ENCODE results near the gene ATXN7L3. TPM values are rescaled to one million over a fixed set of nuclear protein-coding genes. Genes with fewer than 3 reads are reported as not detected.

ATXN7L3 gene
- total and polyA plus RNA-seq, 10 of the 15 experiments (the other 5 are each of a cell fraction or from before 2014, with no cell fraction given), result 0.71 to 78.7 (median 32.7) TPM

DNA sequence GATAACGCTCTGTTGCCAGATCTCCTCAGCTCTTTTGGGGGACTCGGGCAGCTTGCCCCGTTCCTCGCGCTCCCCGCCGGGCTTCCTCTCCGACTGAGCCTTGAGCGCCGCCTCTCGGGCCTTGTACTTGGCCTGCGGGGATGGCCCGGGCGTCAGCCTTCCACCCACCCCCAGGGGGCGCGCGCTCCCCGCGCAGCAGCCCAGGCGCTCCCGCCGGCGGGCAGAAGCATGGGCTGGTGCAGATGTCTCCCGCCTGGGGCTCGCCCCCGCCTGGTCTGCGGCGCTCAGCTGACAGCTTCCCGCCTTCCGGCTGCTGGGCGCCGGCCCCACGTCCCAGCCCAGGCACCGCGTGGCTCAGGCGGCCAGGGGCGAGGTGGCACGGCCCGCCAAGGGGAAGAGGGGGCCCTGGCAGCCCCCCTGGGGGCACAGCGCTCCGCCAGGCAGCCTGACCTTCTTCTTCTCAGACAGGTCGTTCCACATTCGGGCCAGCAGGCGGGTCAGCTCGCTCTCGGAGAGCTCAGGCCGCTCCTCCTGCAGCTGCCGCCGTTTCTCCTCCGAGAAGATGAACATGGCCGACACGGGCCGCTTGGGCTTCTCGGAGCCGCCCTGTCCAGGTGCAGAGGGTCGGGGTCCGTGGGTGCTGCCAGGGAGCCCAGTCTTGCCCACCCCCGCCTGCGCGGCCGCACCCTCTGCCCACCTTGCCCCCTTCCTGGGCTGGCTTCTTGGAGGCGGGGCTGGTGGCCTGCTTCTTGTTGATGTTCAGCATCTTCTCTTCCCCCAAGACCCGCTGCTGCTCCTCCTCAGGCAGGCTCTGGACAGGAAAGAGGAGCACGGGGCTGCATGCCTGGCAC, 10.9 kb upstream of the ATXN7L3 start (continued):
- TF ChIP-seq ZNF217 (IDR thresholded peaks at IDR 0.05) (no peak), HDAC6 (IDR thresholded peaks at IDR 0.05; ENCODE audit: unreplicated experiment) (no peak), CEBPB (IDR thresholded peaks at IDR 0.05; ENCODE audit: borderline replicate concordance in 1 of 2, low read depth in 2 of 2, low read length in 2 of 2) (no peak), RAD51 (IDR thresholded peaks at IDR 0.05) (no peak), ZNF24 (IDR thresholded peaks at IDR 0.05) (no peak), TCF3 (IDR thresholded peaks at IDR 0.05; ENCODE audit: borderline replicate concordance, insufficient read depth, low read depth, low read length) (peak; percentile 83), ATF7 (IDR thresholded peaks at IDR 0.05; ENCODE audit: low read depth) (no peak), EZH2 (IDR thresholded peaks at IDR 0.05; ENCODE audit: borderline replicate concordance, control insufficient read depth, low read depth, low read length) (no peak), ZSCAN29 (IDR thresholded peaks at IDR 0.05) (no peak), SMC3 (IDR thresholded peaks at IDR 0.05; ENCODE audit: borderline replicate concordance, low read length) (peak; percentile 96), STAT1 (conservative IDR thresholded peaks at IDR 0.05) (0 out of 2 replicates have a peak, but pooled peaks have one; percentile 24), SMAD5 (IDR thresholded peaks at IDR 0.05; ENCODE audit: low read depth) (no peak), STAT3 (IDR thresholded peaks at IDR 0.05; ENCODE audit: low read depth, low read length) (no peak)
- TF ChIP-seq, protein P1, sequence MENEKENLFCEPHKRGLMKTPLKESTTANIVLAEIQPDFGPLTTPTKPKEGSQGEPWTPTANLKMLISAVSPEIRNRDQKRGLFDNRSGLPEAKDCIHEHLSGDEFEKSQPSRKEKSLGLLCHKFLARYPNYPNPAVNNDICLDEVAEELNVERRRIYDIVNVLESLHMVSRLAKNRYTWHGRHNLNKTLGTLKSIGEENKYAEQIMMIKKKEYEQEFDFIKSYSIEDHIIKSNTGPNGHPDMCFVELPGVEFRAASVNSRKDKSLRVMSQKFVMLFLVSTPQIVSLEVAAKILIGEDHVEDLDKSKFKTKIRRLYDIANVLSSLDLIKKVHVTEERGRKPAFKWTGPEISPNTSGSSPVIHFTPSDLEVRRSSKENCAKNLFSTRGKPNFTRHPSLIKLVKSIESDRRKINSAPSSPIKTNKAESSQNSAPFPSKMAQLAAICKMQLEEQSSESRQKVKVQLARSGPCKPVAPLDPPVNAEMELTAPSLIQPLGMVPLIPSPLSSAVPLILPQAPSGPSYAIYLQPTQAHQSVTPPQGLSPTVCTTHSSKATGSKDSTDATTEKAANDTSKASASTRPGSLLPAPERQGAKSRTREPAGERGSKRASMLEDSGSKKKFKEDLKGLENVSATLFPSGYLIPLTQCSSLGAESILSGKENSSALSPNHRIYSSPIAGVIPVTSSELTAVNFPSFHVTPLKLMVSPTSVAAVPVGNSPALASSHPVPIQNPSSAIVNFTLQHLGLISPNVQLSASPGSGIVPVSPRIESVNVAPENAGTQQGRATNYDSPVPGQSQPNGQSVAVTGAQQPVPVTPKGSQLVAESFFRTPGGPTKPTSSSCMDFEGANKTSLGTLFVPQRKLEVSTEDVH (IDR thresholded peaks at IDR 0.05; ENCODE audit: low read depth, partially characterized antibody), result no peak
- TF ChIP-seq, protein P2, sequence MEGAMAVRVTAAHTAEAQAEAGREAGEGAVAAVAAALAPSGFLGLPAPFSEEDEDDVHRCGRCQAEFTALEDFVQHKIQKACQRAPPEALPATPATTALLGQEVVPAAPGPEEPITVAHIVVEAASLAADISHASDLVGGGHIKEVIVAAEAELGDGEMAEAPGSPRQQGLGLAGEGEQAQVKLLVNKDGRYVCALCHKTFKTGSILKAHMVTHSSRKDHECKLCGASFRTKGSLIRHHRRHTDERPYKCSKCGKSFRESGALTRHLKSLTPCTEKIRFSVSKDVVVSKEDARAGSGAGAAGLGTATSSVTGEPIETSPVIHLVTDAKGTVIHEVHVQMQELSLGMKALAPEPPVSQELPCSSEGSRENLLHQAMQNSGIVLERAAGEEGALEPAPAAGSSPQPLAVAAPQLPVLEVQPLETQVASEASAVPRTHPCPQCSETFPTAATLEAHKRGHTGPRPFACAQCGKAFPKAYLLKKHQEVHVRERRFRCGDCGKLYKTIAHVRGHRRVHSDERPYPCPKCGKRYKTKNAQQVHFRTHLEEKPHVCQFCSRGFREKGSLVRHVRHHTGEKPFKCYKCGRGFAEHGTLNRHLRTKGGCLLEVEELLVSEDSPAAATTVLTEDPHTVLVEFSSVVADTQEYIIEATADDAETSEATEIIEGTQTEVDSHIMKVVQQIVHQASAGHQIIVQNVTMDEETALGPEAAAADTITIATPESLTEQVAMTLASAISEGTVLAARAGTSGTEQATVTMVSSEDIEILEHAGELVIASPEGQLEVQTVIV (IDR thresholded peaks at IDR 0.05; ENCODE audit: borderline replicate concordance, partially characterized antibody), result no peak
- TF ChIP-seq, protein P3, sequence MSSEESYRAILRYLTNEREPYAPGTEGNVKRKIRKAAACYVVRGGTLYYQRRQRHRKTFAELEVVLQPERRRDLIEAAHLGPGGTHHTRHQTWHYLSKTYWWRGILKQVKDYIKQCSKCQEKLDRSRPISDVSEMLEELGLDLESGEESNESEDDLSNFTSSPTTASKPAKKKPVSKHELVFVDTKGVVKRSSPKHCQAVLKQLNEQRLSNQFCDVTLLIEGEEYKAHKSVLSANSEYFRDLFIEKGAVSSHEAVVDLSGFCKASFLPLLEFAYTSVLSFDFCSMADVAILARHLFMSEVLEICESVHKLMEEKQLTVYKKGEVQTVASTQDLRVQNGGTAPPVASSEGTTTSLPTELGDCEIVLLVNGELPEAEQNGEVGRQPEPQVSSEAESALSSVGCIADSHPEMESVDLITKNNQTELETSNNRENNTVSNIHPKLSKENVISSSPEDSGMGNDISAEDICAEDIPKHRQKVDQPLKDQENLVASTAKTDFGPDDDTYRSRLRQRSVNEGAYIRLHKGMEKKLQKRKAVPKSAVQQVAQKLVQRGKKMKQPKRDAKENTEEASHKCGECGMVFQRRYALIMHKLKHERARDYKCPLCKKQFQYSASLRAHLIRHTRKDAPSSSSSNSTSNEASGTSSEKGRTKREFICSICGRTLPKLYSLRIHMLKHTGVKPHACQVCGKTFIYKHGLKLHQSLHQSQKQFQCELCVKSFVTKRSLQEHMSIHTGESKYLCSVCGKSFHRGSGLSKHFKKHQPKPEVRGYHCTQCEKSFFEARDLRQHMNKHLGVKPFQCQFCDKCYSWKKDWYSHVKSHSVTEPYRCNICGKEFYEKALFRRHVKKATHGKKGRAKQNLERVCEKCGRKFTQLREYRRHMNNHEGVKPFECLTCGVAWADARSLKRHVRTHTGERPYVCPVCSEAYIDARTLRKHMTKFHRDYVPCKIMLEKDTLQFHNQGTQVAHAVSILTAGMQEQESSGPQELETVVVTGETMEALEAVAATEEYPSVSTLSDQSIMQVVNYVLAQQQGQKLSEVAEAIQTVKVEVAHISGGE (CRISPR knock-in tag; IDR thresholded peaks at IDR 0.05), result no peak
- TF ChIP-seq, protein P4, sequence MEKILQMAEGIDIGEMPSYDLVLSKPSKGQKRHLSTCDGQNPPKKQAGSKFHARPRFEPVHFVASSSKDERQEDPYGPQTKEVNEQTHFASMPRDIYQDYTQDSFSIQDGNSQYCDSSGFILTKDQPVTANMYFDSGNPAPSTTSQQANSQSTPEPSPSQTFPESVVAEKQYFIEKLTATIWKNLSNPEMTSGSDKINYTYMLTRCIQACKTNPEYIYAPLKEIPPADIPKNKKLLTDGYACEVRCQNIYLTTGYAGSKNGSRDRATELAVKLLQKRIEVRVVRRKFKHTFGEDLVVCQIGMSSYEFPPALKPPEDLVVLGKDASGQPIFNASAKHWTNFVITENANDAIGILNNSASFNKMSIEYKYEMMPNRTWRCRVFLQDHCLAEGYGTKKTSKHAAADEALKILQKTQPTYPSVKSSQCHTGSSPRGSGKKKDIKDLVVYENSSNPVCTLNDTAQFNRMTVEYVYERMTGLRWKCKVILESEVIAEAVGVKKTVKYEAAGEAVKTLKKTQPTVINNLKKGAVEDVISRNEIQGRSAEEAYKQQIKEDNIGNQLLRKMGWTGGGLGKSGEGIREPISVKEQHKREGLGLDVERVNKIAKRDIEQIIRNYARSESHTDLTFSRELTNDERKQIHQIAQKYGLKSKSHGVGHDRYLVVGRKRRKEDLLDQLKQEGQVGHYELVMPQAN (conservative IDR thresholded peaks at IDR 0.05), result peak; percentile 69
